Measurements from ENCODE around the gene LTK.

Gene LTK

DNA sequence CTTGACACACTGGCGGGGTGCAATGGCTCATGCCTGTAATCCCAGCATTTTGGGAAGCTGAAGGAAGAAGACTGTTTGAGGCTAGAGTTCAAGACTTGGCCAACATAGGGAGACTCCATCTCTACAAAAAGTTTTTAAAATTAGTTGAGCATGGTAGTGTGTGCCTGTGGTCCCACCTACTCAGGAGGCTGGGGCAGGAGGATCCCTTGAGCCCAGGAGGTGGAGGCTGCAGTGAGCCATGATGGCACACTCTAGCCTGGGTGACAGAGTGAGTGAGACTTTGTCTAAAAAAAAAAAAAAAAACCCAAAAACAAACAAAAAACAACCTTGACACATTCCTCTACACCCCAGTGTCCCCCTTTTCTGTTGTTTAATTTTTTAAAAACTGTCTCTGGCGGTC is 24.0 kb downstream of the LTK start:
- H3K4me3 ChIP-seq (ENCODE audit: low read depth, low read length), result no peak overlapping the region
- DNase-seq (ENCODE audit: low read depth), result no peak
- TF ChIP-seq, protein P1, sequence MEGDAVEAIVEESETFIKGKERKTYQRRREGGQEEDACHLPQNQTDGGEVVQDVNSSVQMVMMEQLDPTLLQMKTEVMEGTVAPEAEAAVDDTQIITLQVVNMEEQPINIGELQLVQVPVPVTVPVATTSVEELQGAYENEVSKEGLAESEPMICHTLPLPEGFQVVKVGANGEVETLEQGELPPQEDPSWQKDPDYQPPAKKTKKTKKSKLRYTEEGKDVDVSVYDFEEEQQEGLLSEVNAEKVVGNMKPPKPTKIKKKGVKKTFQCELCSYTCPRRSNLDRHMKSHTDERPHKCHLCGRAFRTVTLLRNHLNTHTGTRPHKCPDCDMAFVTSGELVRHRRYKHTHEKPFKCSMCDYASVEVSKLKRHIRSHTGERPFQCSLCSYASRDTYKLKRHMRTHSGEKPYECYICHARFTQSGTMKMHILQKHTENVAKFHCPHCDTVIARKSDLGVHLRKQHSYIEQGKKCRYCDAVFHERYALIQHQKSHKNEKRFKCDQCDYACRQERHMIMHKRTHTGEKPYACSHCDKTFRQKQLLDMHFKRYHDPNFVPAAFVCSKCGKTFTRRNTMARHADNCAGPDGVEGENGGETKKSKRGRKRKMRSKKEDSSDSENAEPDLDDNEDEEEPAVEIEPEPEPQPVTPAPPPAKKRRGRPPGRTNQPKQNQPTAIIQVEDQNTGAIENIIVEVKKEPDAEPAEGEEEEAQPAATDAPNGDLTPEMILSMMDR (IDR thresholded peaks at IDR 0.05; ENCODE audit: insufficient read depth, low read depth, low read length, missing control alignments), result no peak

DNA sequence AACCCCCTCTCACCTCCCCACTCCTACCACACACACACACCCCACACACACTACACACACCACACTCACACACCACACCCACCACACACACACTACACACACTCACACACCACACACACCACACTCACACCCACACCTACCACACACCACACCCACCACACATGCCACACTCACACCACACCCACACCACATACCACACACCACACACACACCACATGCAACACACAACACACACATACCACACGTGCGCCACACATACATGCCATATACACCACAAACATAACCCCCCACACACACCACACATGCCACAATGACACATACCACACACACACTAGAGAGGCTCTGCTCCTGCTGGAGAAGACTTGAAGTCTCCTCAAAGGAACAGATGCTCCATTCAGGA is 25.8 kb downstream of the LTK start:
- DNase-seq (ENCODE audit: low read depth), result no peak
- TF ChIP-seq, protein P1 (IDR thresholded peaks at IDR 0.05; ENCODE audit: insufficient read depth, low read depth, low read length, missing control alignments), result no peak
- no peak overlapping the region for H3K4me3 ChIP-seq (ENCODE audit: low read depth, low read length)

DNA sequence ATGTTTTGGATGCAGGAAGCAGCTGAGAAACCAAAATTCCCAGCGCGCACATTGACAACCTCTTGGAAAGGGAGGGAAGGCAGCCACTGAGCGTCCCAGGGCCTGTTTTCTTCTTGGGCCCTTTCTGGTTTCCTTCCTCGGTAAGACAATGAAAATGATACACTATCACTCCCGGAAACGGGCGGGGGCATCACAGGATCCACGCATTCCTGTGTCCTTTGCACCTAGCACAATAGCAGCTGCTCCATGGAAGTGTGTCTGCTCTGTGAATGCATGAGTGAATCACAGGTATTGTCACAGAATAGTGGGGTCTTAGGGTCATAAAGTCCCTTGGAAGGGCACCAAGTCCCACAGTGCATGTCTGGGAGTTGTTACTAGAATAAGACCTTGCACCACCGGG is 26.2 kb downstream of the LTK start:
- H3K4me3 ChIP-seq (ENCODE audit: low read depth, low read length), result no peak overlapping the region
- TF ChIP-seq, protein P1 (IDR thresholded peaks at IDR 0.05; ENCODE audit: insufficient read depth, low read depth, low read length, missing control alignments), result no peak
- no peak for DNase-seq (ENCODE audit: low read depth)

DNA sequence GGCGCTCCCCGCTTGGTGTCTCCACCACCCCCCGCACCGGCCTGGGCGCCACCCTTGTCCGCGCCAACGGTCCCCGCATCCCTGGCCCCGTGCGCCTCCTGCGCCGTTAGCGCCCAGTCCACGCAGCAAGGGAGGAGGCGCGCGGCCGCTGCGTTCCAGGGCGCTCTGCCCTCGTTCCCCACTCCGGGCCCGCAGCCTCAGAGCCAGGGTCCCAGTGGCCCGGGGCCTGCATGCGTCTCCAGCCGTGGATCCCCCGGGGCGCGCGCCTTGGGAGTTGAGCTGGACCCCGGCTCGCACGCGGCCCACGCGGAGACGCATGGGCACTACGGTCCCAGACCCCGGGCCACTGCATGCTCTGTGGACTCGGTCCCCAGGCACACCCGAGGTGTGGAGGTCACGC is 27.3 kb downstream of the LTK start:
- no peak overlapping the region for H3K4me3 ChIP-seq (ENCODE audit: low read depth, low read length)
- TF ChIP-seq, protein P1 (IDR thresholded peaks at IDR 0.05; ENCODE audit: insufficient read depth, low read depth, low read length, missing control alignments), result no peak
- no peak for DNase-seq (ENCODE audit: low read depth)

DNA sequence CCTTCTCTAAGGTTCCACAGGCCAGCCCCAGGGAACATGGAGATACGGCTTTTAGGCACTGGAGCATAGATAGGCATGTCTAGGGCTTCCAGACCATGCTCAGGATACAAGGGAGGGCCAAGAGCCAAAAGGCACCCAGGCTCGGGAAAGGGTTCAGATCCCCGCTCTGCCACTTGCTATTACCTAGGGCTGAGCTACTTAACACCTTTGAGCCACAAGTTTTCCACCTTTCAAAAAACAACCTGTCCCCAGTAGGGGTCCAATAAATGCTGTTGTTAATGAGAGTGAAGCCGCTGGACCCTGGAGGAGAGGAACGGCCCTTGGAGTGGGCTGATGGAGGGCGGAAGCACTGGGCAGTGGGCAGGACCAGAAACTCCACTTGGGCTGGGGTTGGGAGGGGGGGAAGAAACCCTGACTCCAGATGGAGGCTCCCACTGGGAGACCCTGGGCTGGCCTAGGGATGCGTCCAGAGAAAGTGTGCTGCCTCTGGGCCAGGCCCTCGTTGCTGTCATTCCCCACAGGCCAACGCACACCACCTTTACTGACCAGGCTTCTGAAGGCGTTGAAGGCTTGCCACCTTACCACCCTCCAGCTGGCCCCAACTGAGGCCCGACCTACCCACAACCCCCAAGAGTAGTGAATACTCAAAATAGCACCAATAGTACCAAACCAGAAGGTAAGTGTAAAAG is 28.5 kb downstream of the LTK start:
- TF ChIP-seq, protein P1 (IDR thresholded peaks at IDR 0.05; ENCODE audit: insufficient read depth, low read depth, low read length, missing control alignments), result no peak
- no peak for DNase-seq (ENCODE audit: low read depth)
- no peak overlapping the region for H3K4me3 ChIP-seq (ENCODE audit: low read depth, low read length)

DNA sequence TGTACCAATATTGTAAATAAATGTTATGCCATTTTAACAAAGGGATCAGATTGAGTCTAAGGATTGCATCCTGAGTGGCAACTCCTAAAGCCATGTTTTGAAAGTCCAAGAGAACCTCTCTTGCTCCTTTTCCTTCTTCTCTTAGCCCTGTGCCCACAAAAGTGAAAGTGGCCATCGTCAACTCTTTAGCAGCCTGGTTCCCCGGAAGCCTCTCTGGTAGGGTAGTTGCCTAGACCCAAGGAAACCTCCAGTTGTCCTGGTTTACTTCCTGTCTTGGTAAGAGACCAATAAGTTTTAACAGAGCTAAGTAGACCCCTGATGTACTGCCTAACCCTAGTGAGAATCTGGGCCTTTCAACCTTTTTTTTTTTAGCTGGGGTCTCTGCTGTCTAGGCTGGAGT is 30.1 kb downstream of the LTK start:
- no peak for DNase-seq (ENCODE audit: low read depth)
- TF ChIP-seq, protein P1 (IDR thresholded peaks at IDR 0.05; ENCODE audit: insufficient read depth, low read depth, low read length, missing control alignments), result no peak
- H3K4me3 ChIP-seq (ENCODE audit: low read depth, low read length), result no peak overlapping the region

DNA sequence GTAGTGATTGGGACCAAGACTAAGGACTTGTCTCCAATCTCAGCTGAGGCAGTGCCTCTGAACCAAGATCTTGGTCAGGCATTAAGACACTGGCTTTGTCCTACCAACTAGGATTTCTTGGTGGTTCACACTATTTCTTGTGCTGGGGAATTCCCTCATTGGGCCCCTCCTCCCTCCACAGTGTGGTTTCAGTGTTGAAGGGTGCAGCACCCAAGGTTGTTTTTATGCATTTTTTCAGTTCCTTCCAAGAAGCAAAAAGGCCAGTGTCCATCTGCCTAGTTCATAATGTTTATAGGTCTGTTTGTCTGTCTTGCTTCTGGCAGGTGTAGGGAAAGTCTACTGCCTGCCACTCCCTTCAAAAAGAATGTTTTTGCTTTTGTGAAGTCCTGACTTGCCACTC is 30.5 kb downstream of the LTK start:
- no peak overlapping the region for H3K4me3 ChIP-seq (ENCODE audit: low read depth, low read length)
- DNase-seq (ENCODE audit: low read depth), result peak; percentile 80
- TF ChIP-seq, protein P1 (IDR thresholded peaks at IDR 0.05; ENCODE audit: insufficient read depth, low read depth, low read length, missing control alignments), result no peak
